Measurements from ENCODE around the gene TMEM201.
A peak's percentile ranks its signal among the peaks of the same experiment; 100 is the strongest.
"Not testable (repeated sequence)": the region's sequence is repeated elsewhere in the genome, so short reads cannot be mapped to it uniquely, and the experiment has no call there.

TMEM201 gene

GRCh38 chr1:9558271-9558945 lies 30.3 kb upstream of the TMEM201 start:
- no peak for DNase-seq
- TF ChIP-seq CTCF (IDR thresholded peaks at IDR 0.05): no peak
- Histone ChIP-seq H3K9me3 (no peaks in the 10 kb centered on the region), H3K27ac (no peak overlapping the region), H3K27me3 (no peaks in the 10 kb centered on the region), H3K36me3 (peaks cover 0 to 13% (median 7%) of the 10 kb centered on the region in 3 donors), H3K4me3 (no peak overlapping the region), H3K4me1 (peaks cover 0 to 22% (median 7%) of the 10 kb centered on the region in 4 donors)
- intact Hi-C loops (cut with DNase I; ENCODE audit: low total_unique reads): no loop called here

- no peak for TF ChIP-seq CTCF (IDR thresholded peaks at IDR 0.05)
- Histone ChIP-seq H3K4me3 (no peak overlapping the region), H3K27ac (no peak overlapping the region), H3K36me3 (peaks cover 0 to 13% (median 7%) of the 10 kb centered on the region in 3 donors), H3K9me3 (no peaks in the 10 kb centered on the region), H3K4me1 (peaks cover 0 to 22% (median 7%) of the 10 kb centered on the region in 4 donors), H3K27me3 (no peaks in the 10 kb centered on the region)
- intact Hi-C loops (cut with DNase I; ENCODE audit: low total_unique reads): no loop called here
- DNase-seq: no peak
Measured at GRCh38 chr1:9558946-9559545, 29.7 kb upstream of the TMEM201 start.

GRCh38 chr1:9559673-9560072 lies 29.0 kb upstream of the TMEM201 start:
- TF ChIP-seq CTCF (IDR thresholded peaks at IDR 0.05): no peak
- Histone ChIP-seq H3K4me1 (peaks cover 0 to 22% (median 7%) of the 10 kb centered on the region in 4 donors), H3K9me3 (no peaks in the 10 kb centered on the region), H3K36me3 (peaks cover 0 to 13% (median 7%) of the 10 kb centered on the region in 3 donors), H3K4me3 (no peak overlapping the region), H3K27ac (no peak overlapping the region), H3K27me3 (no peaks in the 10 kb centered on the region)
- intact Hi-C loops (cut with DNase I; ENCODE audit: low total_unique reads): no loop called here
- DNase-seq: no peak

GRCh38 chr1:9560090-9560489 lies 28.6 kb upstream of the TMEM201 start:
- H3K36me3 ChIP-seq: peaks cover 0 to 13% (median 7%) of the 10 kb centered on the region in 3 donors
- DNase-seq; H3K27me3 ChIP-seq; H3K27ac ChIP-seq; intact Hi-C loops (cut with DNase I; ENCODE audit: low total_unique reads); H3K4me3 ChIP-seq; H3K9me3 ChIP-seq: not testable (repeated sequence)
- peaks cover 0 to 19% (median 7%) of the 10 kb centered on the region in 4 donors for H3K4me1 ChIP-seq

GRCh38 chr1:9561429-9561828 lies 27.3 kb upstream of the TMEM201 start:
- no peak overlapping the region for H3K4me3 ChIP-seq
- peaks cover 0 to 13% (median 5%) of the 10 kb centered on the region in 3 donors for H3K36me3 ChIP-seq
- H3K9me3 ChIP-seq: no peaks in the 10 kb centered on the region
- H3K27ac ChIP-seq: peak overlapping the region in 1 of 2 donors; percentile 28
- no peaks in the 10 kb centered on the region for H3K27me3 ChIP-seq
- TF ChIP-seq CTCF (IDR thresholded peaks at IDR 0.05): no peak
- peaks cover 0 to 11% (median 5%) of the 10 kb centered on the region in 4 donors for H3K4me1 ChIP-seq
- intact Hi-C loops (cut with DNase I; ENCODE audit: low total_unique reads): no loop called here
- DNase-seq: no peak

GRCh38 chr1:9569267-9569666 lies 19.4 kb upstream of the TMEM201 start:
- no peaks in the 10 kb centered on the region for H3K4me1 ChIP-seq
- DNase-seq: no peak
- H3K4me3 ChIP-seq: no peak overlapping the region
- intact Hi-C loops (cut with DNase I; ENCODE audit: low total_unique reads): no loop called here
- H3K36me3 ChIP-seq: peaks cover 0 to 6% (median 0%) of the 10 kb centered on the region in 3 donors
- H3K27me3 ChIP-seq: no peaks in the 10 kb centered on the region
- no peak overlapping the region for H3K27ac ChIP-seq
- no peak for TF ChIP-seq CTCF (IDR thresholded peaks at IDR 0.05)
- no peaks in the 10 kb centered on the region for H3K9me3 ChIP-seq

- H3K27ac ChIP-seq, H3K9me3 ChIP-seq, H3K4me3 ChIP-seq, DNase-seq, H3K4me1 ChIP-seq, H3K36me3 ChIP-seq, H3K27me3 ChIP-seq: not testable (repeated sequence)
- intact Hi-C loops (cut with DNase I; ENCODE audit: low total_unique reads): loop anchor here (5.0 kb wide), 1 partner anchor 74 kb away; no protein-coding TSS in a partner anchor
Measured at GRCh38 chr1:9570886-9571529, 17.7 kb upstream of the TMEM201 start.

All from tibial artery (tissue), 4 donors.